ENCODE data around the gene MACO1.

DNA sequence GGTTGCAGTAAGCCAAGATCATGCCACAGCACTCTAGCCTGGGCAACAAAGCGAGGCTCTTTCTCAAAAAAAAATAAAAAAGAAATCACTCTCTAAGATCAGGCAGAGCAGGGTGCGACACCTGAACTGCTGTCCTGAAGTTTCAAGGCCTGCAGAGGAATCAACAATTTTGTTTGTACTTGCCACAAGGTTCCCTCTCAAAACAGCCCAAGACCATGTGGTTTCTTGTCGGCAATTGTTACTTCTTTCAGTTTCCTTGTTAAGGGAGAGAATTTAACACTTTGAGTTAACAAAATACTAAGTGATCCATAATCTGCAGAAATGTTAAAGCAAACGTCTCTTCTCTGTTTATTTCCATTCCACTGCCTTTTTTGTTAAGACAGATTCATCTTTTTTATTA lies 36.5 kb downstream of the MACO1 start:
- TF ChIP-seq, protein P1, sequence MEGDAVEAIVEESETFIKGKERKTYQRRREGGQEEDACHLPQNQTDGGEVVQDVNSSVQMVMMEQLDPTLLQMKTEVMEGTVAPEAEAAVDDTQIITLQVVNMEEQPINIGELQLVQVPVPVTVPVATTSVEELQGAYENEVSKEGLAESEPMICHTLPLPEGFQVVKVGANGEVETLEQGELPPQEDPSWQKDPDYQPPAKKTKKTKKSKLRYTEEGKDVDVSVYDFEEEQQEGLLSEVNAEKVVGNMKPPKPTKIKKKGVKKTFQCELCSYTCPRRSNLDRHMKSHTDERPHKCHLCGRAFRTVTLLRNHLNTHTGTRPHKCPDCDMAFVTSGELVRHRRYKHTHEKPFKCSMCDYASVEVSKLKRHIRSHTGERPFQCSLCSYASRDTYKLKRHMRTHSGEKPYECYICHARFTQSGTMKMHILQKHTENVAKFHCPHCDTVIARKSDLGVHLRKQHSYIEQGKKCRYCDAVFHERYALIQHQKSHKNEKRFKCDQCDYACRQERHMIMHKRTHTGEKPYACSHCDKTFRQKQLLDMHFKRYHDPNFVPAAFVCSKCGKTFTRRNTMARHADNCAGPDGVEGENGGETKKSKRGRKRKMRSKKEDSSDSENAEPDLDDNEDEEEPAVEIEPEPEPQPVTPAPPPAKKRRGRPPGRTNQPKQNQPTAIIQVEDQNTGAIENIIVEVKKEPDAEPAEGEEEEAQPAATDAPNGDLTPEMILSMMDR (conservative IDR thresholded peaks at IDR 0.05; ENCODE audit: low read depth, low read length) = no peak
- no peak for TF ChIP-seq EZH2 (IDR thresholded peaks at IDR 0.05; ENCODE audit: borderline replicate concordance, low read depth, low read length, poor library complexity, severe bottlenecking)
